IMR-90 (cell line): ENCODE results near the gene GPRIN2. TPM values are rescaled to one million over a fixed set of nuclear protein-coding genes. Genes with fewer than 3 reads are reported as not detected.

Source experiments
- ATAC-seq: fragments of 200-7000 bp; cut with Tn5 transposase; 2 replicates; pipeline ENCODE4 v1.9.1; 2020; ENCODE audit warnings: low read depth, mild to moderate bottlenecking, moderate library complexity
- BruUV-seq: library from RNA; stranded (reverse); fragments of 400-500 nt; replicated peaks from 2 replicates; lab custom pipeline; 2021; lab: Mats Ljungman, UMichigan
- CTCF ChIA-PET: fragments of 300-600 bp; formaldehyde crosslinking; extraction: SDS; loops from one replicate; lab custom pipeline; 2021; ENCODE audit warnings: antibody characterized with exemption; lab: Yijun Ruan, JAX
- POLR2A ChIA-PET: fragments of 300-600 bp; sonication (Branson Sonifier 250); formaldehyde crosslinking; loops from one replicate; lab custom pipeline; 2022; ENCODE audit warnings: antibody characterized with exemption; ENCODE audit not compliant: unreplicated experiment; lab: Charles Lee
- DNase-seq: peaks from one replicate; pipeline ENCODE4 v3.0.0; 2013
- H2AFZ ChIP-seq: replicated peaks from 2 replicates; pipeline ENCODE3; 2013; ENCODE audit warnings: low read length, mild to moderate bottlenecking; ENCODE audit not compliant: poor library complexity
- H2AK5ac ChIP-seq: 2 replicates; pipeline ENCODE4 v1.6.1; 2013; ENCODE audit warnings: low read depth, low read length, inconsistent platforms
- H2AK9ac ChIP-seq: replicated peaks from 2 replicates; pipeline ENCODE3; 2013; ENCODE audit warnings: mild to moderate bottlenecking, low read depth, low read length, moderate library complexity; ENCODE audit not compliant: poor library complexity
- H2BK120ac ChIP-seq: 2 replicates; pipeline ENCODE4 v1.6.1; 2013; ENCODE audit warnings: low read depth, low read length, inconsistent platforms
- H2BK15ac ChIP-seq: 3 replicates; pipeline ENCODE4 v1.6.1; 2013; ENCODE audit warnings: low read depth, low read length, inconsistent platforms
- H2BK20ac ChIP-seq: 2 replicates; pipeline ENCODE4 v1.6.1; 2013; ENCODE audit warnings: low read depth, mild to moderate bottlenecking, inconsistent platforms, low read length, moderate library complexity
- H2BK5ac ChIP-seq: 2 replicates; pipeline ENCODE4 v1.6.1; 2013; ENCODE audit warnings: mild to moderate bottlenecking, low read depth, low read length, inconsistent platforms; ENCODE audit not compliant: poor library complexity, severe bottlenecking
- H3K14ac ChIP-seq: replicated peaks from 2 replicates; pipeline ENCODE4 v1.6.1; 2013; ENCODE audit warnings: low read depth, low read length, inconsistent platforms
- H3K18ac ChIP-seq: 2 replicates; pipeline ENCODE4 v1.6.1; 2013; ENCODE audit warnings: low read depth, low read length, control low read depth
- H3K23ac ChIP-seq: 2 replicates; pipeline ENCODE4 v1.6.1; 2013; ENCODE audit warnings: low read depth, low read length, inconsistent platforms
- H3K27ac ChIP-seq: 2 replicates; pipeline ENCODE4 v1.5.1; 2013; ENCODE audit warnings: mild to moderate bottlenecking, control low read depth, low read length; ENCODE audit not compliant: insufficient read depth
- H3K27me3 ChIP-seq: 2 replicates; pipeline ENCODE4 v1.6.1; 2013; ENCODE audit warnings: low read length; ENCODE audit not compliant: control insufficient read depth, insufficient read depth
- H3K36me3 ChIP-seq: 2 replicates; pipeline ENCODE4 v1.6.1; 2013; ENCODE audit warnings: low read length, mixed read lengths; ENCODE audit not compliant: control insufficient read depth, insufficient read depth
- H3K4ac ChIP-seq: 2 replicates; pipeline ENCODE4 v1.6.1; 2013; ENCODE audit warnings: low read depth, low read length, inconsistent platforms
- H3K4me1 ChIP-seq: 2 replicates; pipeline ENCODE4 v1.6.1; 2013; ENCODE audit warnings: low read length, mixed read lengths; ENCODE audit not compliant: control insufficient read depth, insufficient read depth
- H3K4me2 ChIP-seq: 2 replicates; pipeline ENCODE4 v1.6.1; 2013; ENCODE audit warnings: low read depth, mild to moderate bottlenecking, control low read depth, low read length, moderate library complexity
- H3K4me3 ChIP-seq: 2 replicates; pipeline ENCODE4 v1.5.1; 2013; ENCODE audit warnings: low read depth, mild to moderate bottlenecking, control low read depth, low read length, moderate library complexity; ENCODE audit not compliant: insufficient read depth
- H3K56ac ChIP-seq: 2 replicates; pipeline ENCODE4 v1.6.1; 2013; ENCODE audit warnings: low read length, inconsistent platforms; ENCODE audit not compliant: insufficient read depth; ENCODE audit errors: extremely low read depth
- H3K79me1 ChIP-seq, 2 experiments: 2 replicates each; pipeline ENCODE4 v1.6.1; 2013; ENCODE audit warnings: low read length in 2 of 2, inconsistent platforms in 1 of 2, low read depth in 1 of 2
- H3K9ac ChIP-seq: 2 replicates; pipeline ENCODE4 v1.6.1; 2013; ENCODE audit warnings: low read depth, low read length, control low read depth
- H3K9me1 ChIP-seq: 2 replicates; pipeline ENCODE4 v1.6.1; 2013; ENCODE audit warnings: low read length, inconsistent platforms; ENCODE audit not compliant: insufficient read depth
- H3K9me3 ChIP-seq: 2 replicates; pipeline ENCODE4 v1.6.1; 2013; ENCODE audit warnings: low read length; ENCODE audit not compliant: control insufficient read depth, insufficient read depth
- H4K20me1 ChIP-seq: 2 replicates; pipeline ENCODE4 v1.6.1; 2013; ENCODE audit warnings: low read length, inconsistent platforms; ENCODE audit not compliant: insufficient read depth
- H4K5ac ChIP-seq: 2 replicates; pipeline ENCODE4 v1.6.1; 2013; ENCODE audit warnings: mild to moderate bottlenecking, low read depth, low read length, control low read depth
- H4K8ac ChIP-seq, 2 experiments: 2 replicates each; pipeline ENCODE4 v1.6.1; 2013; ENCODE audit warnings: low read depth in 2 of 2, low read length in 2 of 2, control low read depth in 1 of 2, inconsistent platforms in 1 of 2
- H4K91ac ChIP-seq: 2 replicates; pipeline ENCODE4 v1.6.1; 2013; ENCODE audit warnings: low read depth, low read length, inconsistent platforms; ENCODE audit not compliant: insufficient read depth
- BHLHE40 ChIP-seq: fragments of 150-350 bp; IDR thresholded peaks from 2 replicates; pipeline ENCODE4 v1.6.1; 2016; ENCODE audit warnings: mild to moderate bottlenecking, low read depth, low read length
- POLR2A ChIP-seq: IDR thresholded peaks from 2 replicates; pipeline ENCODE4 v1.6.1; 2012; ENCODE audit warnings: mild to moderate bottlenecking, low read depth, low read length
- WGBS, 2 experiments: methylation state at CpG; one replicate each; pipeline versions ENCODE4 v1.1.5 to v1.1.7; 2013; ENCODE audit warnings: missing lambda C conversion rate in 2 of 2; ENCODE audit not compliant: insufficient read length in 1 of 2; ENCODE audit errors: extremely low coverage in 2 of 2; 5-methylcytosine and 5-hydroxymethylcytosine counted together
- dilution Hi-C: fragments of 300-500 bp; cut with HindIII; formaldehyde crosslinking; loops from one replicate; pipeline ENCODE4 v1.14.3; 2018; ENCODE audit warnings: low sequenced_read_pairs; ENCODE audit not compliant: unreplicated experiment
- in situ Hi-C: fragments of 300-500 bp; cut with MboI; formaldehyde crosslinking; loops from 3 replicates; pipeline ENCODE4 v1.14.3; 2019; ENCODE audit warnings: low sequenced_read_pairs, inconsistent platforms, mixed read lengths
- intact Hi-C: fragments of 100-400 bp; cut with micrococcal nuclease; formaldehyde crosslinking; loops from 2 replicates; pipeline ENCODE4 v1.10.0; 2022
- polyA plus RNA-seq, 3 experiments: library from polyadenylated mRNA; depleted of rRNA; stranded (reverse); fragments of >200 nt; gene quantifications; 2 replicates each; pipeline ENCODE4 v1.2.3, GENCODE V29; 2012; ENCODE audit warnings: low replicate concordance in 1 of 3
- total RNA-seq: library from RNA; depleted of rRNA; stranded (reverse); fragments of >200 nt; gene quantifications from 2 replicates; pipeline ENCODE4 v1.2.3, GENCODE V29; 2012

The GPRIN2 gene
- total and polyA plus RNA-seq, 2 of the 4 experiments (the other 2 are of a cell fraction): under 0.01 TPM; not detected in 1

GRCh38 chr10:46552526-46553237, 3.8 kb downstream of the GPRIN2 start:
- Histone ChIP-seq H3K56ac (no peak overlapping the region), H3K14ac (no peak overlapping the region), H2AK9ac (no peak overlapping the region), H2AK5ac (no peak overlapping the region), H3K79me1 (no peaks in the 10 kb centered on the region), H3K36me3 (no peaks in the 10 kb centered on the region), H3K27ac (no peak overlapping the region), H4K5ac (no peak overlapping the region), H2BK20ac (no peak overlapping the region), H3K4me1 (no peaks in the 10 kb centered on the region; the same call in 1 of the 2 replicates), H3K27me3 (peaks cover 48% of the 10 kb centered on the region), H2AFZ (no peak overlapping the region), H3K4me3 (no peak overlapping the region), H4K91ac (no peak overlapping the region), H3K18ac (no peak overlapping the region), H4K20me1 (no peaks in the 10 kb centered on the region), H2BK120ac (no peak overlapping the region), H2BK15ac (no peak overlapping the region), H3K9me3 (no peaks in the 10 kb centered on the region), H3K9ac (no peak overlapping the region), H4K8ac (no peak overlapping the region), H3K4ac (no peak overlapping the region), H3K4me2 (no peak overlapping the region), H3K23ac (no peak overlapping the region), H2BK5ac (no peak overlapping the region), H3K9me1 (no peaks in the 10 kb centered on the region; the same call in 1 of the 2 replicates)
- no peak for TF ChIP-seq POLR2A
- no peak for TF ChIP-seq BHLHE40
- in situ Hi-C loops (no loop called here), intact Hi-C loops (no loop called here), dilution Hi-C loops (no loop called here)
- CTCF ChIA-PET: no interaction called here
- BruUV-seq: no TSS peak
- no peak for ATAC-seq
- WGBS, 2 experiments: 77% methylated on average over 10 of the region's 10 CpGs; no CpG with 5 or more reads in 1 of the 2 experiments
- POLR2A ChIA-PET: no interaction called here
- DNase-seq: no peak
